HG03139 (cell line): ENCODE measurements around the gene NLRC5.
A peak's percentile ranks its signal among the peaks of the same experiment; 100 is the strongest.

Source experiments
- ATAC-seq: cut with Tn5 transposase; IDR thresholded peaks from one replicate; pipeline ENCODE4 v1.9.1; 2021; ENCODE audit not compliant: unreplicated experiment

The NLRC5 gene

GRCh38 chr16:56988948-56989945, at the start of gene NLRC5:
Gene NLRC5 (plus strand): TSS chr16:56989557. CDS start chr16:57020713, 31,156 bp downstream.
- peak; percentile 57 for ATAC-seq

GRCh38 chr16:56939801-56940200, 49.6 kb upstream of the NLRC5 start:
- ATAC-seq, result no peak

GRCh38 chr16:56941092-56941491, 48.3 kb upstream of the NLRC5 start:
- ATAC-seq, result no peak

- ATAC-seq, result no peak
Measured at GRCh38 chr16:56941856-56942331, 47.5 kb upstream of the NLRC5 start.

GRCh38 chr16:56943761-56944375, 45.5 kb upstream of the NLRC5 start:
- no peak for ATAC-seq

GRCh38 chr16:56944954-56945839, 44.2 kb upstream of the NLRC5 start:
- no peak for ATAC-seq

- no peak for ATAC-seq
Measured at GRCh38 chr16:56945847-56946527, 43.4 kb upstream of the NLRC5 start.

GRCh38 chr16:56946767-56947603, 42.4 kb upstream of the NLRC5 start:
- ATAC-seq, result no peak

- ATAC-seq, result no peak
Measured at GRCh38 chr16:56947604-56947995, 41.8 kb upstream of the NLRC5 start.

- ATAC-seq, result no peak
Measured at GRCh38 chr16:56948234-56948633, 41.1 kb upstream of the NLRC5 start.

GRCh38 chr16:56950051-56950450, 39.3 kb upstream of the NLRC5 start:
- no peak for ATAC-seq

GRCh38 chr16:56950455-56950854, 38.9 kb upstream of the NLRC5 start:
- ATAC-seq, result no peak

GRCh38 chr16:56950881-56951771, 38.2 kb upstream of the NLRC5 start:
- no peak for ATAC-seq

GRCh38 chr16:56953006-56953405, 36.4 kb upstream of the NLRC5 start:
- no peak for ATAC-seq

GRCh38 chr16:56956076-56956475, 33.3 kb upstream of the NLRC5 start:
- no peak for ATAC-seq

GRCh38 chr16:56956756-56957155, 32.6 kb upstream of the NLRC5 start:
- no peak for ATAC-seq

GRCh38 chr16:56960681-56961281, 28.6 kb upstream of the NLRC5 start:
- ATAC-seq, result no peak

- ATAC-seq, result no peak
Measured at GRCh38 chr16:56961386-56961785, 28.0 kb upstream of the NLRC5 start.
